ENCODE measurements around the gene ABCF3. TPM values are rescaled to one million over a fixed set of nuclear protein-coding genes. Genes with fewer than 3 reads are reported as not detected.

ABCF3 gene
- total RNA-seq, 1 donor from 2014 or later = 67.3 TPM

DNA sequence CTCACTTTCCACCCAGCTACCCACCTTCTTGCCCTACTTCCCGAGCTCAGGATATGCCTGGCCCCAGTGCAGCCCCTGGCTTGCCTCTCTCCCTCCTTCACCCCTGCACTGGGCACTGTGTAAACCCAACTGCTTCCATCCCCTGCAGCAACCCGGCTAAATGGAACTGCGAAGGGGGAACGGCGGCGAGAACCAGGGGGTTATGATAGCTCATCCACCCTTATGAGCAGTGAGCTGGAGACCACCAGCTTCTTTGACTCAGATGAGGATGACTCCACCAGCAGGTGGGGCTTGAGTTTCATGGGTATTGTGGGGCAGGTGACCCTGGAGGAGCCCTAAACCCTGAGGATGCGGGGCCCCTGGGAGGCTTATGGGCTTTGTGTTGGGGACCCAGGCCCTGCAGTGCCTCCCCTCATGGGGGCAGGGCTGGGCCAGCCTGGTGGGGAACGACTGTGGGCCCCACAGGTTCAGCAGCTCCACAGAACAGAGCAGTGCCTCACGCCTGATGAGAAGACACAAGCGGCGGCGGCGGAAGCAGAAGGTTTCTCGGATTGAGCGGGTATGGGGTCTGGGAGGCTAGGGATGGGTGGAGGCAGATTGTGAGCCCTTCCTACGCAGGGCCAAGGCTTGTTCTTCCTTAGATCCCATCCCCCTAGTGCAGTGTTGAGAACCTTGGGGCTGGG lies 21.2 kb upstream of the ABCF3 start:
- no peak for DNase-seq (ENCODE audit: low read depth, low spot score)
- TF ChIP-seq, protein P1, sequence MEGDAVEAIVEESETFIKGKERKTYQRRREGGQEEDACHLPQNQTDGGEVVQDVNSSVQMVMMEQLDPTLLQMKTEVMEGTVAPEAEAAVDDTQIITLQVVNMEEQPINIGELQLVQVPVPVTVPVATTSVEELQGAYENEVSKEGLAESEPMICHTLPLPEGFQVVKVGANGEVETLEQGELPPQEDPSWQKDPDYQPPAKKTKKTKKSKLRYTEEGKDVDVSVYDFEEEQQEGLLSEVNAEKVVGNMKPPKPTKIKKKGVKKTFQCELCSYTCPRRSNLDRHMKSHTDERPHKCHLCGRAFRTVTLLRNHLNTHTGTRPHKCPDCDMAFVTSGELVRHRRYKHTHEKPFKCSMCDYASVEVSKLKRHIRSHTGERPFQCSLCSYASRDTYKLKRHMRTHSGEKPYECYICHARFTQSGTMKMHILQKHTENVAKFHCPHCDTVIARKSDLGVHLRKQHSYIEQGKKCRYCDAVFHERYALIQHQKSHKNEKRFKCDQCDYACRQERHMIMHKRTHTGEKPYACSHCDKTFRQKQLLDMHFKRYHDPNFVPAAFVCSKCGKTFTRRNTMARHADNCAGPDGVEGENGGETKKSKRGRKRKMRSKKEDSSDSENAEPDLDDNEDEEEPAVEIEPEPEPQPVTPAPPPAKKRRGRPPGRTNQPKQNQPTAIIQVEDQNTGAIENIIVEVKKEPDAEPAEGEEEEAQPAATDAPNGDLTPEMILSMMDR (conservative IDR thresholded peaks at IDR 0.05) = no peak
- Mint-ChIP-seq H3K36me3 (ENCODE audit: low read depth) (peaks cover 6% of the 10 kb centered on the region), H3K4me3 (no peak overlapping the region), H3K27ac (ENCODE audit: unreplicated experiment) (no peak overlapping the region), H3K4me1 (peaks cover 6% of the 10 kb centered on the region), H3K9me3 (no peaks in the 10 kb centered on the region), H3K27me3 (ENCODE audit: low read depth) (no peaks in the 10 kb centered on the region)

DNA sequence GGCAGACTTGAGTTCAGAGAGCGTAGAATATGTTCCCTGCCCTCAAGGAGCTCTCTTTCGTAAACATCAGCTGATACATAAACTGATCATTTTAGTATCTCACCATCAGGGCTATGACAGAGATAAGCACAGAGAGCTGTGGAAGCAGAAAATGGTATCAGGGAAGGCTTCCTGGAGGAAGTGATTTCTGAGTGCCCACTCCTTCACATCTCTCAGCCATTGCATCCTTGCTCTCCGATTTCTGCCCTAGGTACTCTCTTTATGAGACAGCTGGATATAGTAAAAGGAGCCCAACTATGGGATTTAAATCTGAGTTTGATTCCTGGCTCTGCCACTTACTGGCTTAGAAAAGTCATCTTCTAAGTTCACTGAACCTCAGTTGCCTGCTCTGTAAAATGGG lies 20.5 kb upstream of the ABCF3 start:
- TF ChIP-seq, protein P1 (conservative IDR thresholded peaks at IDR 0.05) = no peak
- Mint-ChIP-seq H3K4me1 (peaks cover 6% of the 10 kb centered on the region), H3K4me3 (no peak overlapping the region), H3K9me3 (no peaks in the 10 kb centered on the region), H3K36me3 (ENCODE audit: low read depth) (peaks cover 6% of the 10 kb centered on the region), H3K27me3 (ENCODE audit: low read depth) (no peaks in the 10 kb centered on the region), H3K27ac (ENCODE audit: unreplicated experiment) (no peak overlapping the region)
- no peak for DNase-seq (ENCODE audit: low read depth, low spot score)

DNA sequence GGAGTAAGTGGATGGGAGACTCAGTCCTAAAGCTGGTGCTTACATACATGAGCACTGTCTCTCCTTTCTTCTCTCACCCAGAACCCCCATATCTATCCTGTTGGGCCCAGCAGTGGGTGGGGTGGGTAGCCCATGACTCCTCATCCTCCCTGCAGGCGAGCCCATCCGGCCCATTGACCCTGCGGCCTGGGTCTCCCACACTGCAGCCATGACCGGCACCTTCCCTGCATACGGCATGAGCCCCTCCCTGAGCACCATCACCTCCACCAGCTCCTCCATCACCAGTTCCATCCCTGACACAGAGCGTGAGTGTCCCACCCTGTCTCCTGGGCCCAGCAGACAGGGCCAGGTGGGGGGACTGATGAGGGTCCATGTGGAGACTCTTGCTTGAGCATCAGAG lies 19.3 kb upstream of the ABCF3 start:
- DNase-seq (ENCODE audit: low read depth, low spot score) = no peak
- Mint-ChIP-seq H3K36me3 (ENCODE audit: low read depth) (peaks cover 9% of the 10 kb centered on the region), H3K4me1 (peaks cover 2% of the 10 kb centered on the region), H3K9me3 (no peaks in the 10 kb centered on the region), H3K27me3 (ENCODE audit: low read depth) (no peaks in the 10 kb centered on the region), H3K4me3 (no peak overlapping the region), H3K27ac (ENCODE audit: unreplicated experiment) (no peak overlapping the region)
- TF ChIP-seq, protein P1 (conservative IDR thresholded peaks at IDR 0.05) = no peak

DNA sequence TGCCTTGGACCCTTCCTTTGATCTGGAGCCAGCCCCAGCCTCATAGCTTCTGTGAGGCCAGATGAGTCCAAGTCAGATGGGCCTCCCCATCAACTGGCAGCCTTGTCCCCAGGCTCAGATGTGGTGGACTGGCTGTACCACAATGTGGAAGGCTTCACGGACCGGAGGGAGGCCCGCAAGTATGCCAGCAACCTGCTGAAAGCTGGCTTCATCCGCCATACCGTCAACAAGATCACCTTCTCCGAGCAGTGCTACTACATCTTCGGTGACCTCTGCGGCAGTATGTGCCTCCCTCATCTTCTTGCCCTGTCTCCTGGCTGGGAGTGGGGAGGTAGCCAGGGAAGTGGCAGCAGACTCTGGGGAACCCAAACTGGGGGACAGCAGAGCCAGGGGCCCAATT lies 18.2 kb upstream of the ABCF3 start:
- Mint-ChIP-seq H3K4me1 (no peaks in the 10 kb centered on the region), H3K27me3 (ENCODE audit: low read depth) (no peaks in the 10 kb centered on the region), H3K36me3 (ENCODE audit: low read depth) (peaks cover 13% of the 10 kb centered on the region), H3K27ac (ENCODE audit: unreplicated experiment) (no peak overlapping the region), H3K4me3 (no peak overlapping the region), H3K9me3 (no peaks in the 10 kb centered on the region)
- DNase-seq (ENCODE audit: low read depth, low spot score) = no peak
- TF ChIP-seq, protein P1 (conservative IDR thresholded peaks at IDR 0.05) = no peak

DNA sequence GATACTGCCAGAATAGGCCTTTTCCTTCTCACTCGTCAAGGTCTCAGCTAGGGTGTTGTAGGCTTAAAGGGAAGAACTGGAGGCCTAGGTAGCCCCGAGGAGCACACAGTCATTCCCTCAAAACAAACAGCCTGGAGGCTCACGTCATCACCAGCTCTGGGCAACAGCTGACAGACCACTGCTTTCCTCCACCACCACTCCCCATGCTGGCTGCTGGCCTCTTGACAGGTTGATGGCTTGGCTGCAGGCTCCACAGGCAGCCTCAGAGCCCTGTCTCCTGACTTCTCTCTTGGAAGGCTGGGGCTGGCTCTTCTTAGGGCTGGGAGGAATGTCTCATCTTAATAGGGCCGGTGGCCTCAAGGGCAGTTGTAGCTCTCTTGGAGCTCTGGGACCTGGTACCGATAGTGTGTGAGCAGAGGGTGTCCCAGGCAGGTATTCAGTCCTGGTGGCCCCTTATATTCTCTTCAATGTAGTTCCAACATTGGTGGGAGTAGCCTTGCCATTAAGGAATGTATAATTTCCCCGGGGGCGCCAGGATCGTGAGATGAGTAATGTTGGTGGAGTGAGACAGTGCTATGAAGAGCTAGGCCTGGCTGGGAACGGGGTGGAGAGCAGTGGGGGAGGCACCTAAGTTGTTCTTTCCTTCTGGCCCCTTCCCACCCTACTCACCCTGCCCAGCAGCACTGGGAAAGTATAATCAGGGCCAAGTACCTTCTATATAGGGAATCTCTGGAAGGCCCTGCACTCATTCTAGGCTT lies 17.5 kb upstream of the ABCF3 start:
- no peaks in the 10 kb centered on the region for H3K4me1 Mint-ChIP-seq
- no peak for DNase-seq (ENCODE audit: low read depth, low spot score)
- TF ChIP-seq, protein P1 (conservative IDR thresholded peaks at IDR 0.05) = no peak
- no peak overlapping the region for H3K27ac Mint-ChIP-seq (ENCODE audit: unreplicated experiment)
- no peaks in the 10 kb centered on the region for H3K9me3 Mint-ChIP-seq
- no peak overlapping the region for H3K4me3 Mint-ChIP-seq
- H3K27me3 Mint-ChIP-seq (ENCODE audit: low read depth) = no peaks in the 10 kb centered on the region
- H3K36me3 Mint-ChIP-seq (ENCODE audit: low read depth) = peaks cover 17% of the 10 kb centered on the region

Measured in neural crest cell (in vitro differentiated cells).